Measurements from ENCODE around the gene FAM174C.

GRCh38 chr19:1296078-1296477 lies 20.7 kb downstream of the FAM174C start:
- TF ChIP-seq CTCF (IDR thresholded peaks at IDR 0.05) (no peak), POLR2A (IDR thresholded peaks at IDR 0.05) (no peak)
